GM12875 (cell line): ENCODE measurements around the gene AKAP1.
"Not testable (repeated sequence)": the region's sequence is repeated elsewhere in the genome, so short reads cannot be mapped to it uniquely, and the experiment has no call there.

Experiments
- H3K4me3 ChIP-seq: one replicate; pipeline ENCODE4 v1.5.1; 2011; ENCODE audit warnings: low read depth, low read length, control low read depth
- TF ChIP-seq, protein P1 (sequence below): IDR thresholded peaks from 2 replicates; pipeline ENCODE4 v1.5.1; 2011; ENCODE audit warnings: low read depth, mild to moderate bottlenecking, control low read depth, inconsistent platforms, low read length, moderate library complexity, borderline replicate concordance; ENCODE audit not compliant: insufficient read depth

Gene AKAP1

GRCh38 chr17:57096472-57097202, 11.6 kb downstream of the AKAP1 start:
- TF ChIP-seq, protein P1, sequence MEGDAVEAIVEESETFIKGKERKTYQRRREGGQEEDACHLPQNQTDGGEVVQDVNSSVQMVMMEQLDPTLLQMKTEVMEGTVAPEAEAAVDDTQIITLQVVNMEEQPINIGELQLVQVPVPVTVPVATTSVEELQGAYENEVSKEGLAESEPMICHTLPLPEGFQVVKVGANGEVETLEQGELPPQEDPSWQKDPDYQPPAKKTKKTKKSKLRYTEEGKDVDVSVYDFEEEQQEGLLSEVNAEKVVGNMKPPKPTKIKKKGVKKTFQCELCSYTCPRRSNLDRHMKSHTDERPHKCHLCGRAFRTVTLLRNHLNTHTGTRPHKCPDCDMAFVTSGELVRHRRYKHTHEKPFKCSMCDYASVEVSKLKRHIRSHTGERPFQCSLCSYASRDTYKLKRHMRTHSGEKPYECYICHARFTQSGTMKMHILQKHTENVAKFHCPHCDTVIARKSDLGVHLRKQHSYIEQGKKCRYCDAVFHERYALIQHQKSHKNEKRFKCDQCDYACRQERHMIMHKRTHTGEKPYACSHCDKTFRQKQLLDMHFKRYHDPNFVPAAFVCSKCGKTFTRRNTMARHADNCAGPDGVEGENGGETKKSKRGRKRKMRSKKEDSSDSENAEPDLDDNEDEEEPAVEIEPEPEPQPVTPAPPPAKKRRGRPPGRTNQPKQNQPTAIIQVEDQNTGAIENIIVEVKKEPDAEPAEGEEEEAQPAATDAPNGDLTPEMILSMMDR = no peak
- H3K4me3 ChIP-seq = no peak overlapping the region

DNA sequence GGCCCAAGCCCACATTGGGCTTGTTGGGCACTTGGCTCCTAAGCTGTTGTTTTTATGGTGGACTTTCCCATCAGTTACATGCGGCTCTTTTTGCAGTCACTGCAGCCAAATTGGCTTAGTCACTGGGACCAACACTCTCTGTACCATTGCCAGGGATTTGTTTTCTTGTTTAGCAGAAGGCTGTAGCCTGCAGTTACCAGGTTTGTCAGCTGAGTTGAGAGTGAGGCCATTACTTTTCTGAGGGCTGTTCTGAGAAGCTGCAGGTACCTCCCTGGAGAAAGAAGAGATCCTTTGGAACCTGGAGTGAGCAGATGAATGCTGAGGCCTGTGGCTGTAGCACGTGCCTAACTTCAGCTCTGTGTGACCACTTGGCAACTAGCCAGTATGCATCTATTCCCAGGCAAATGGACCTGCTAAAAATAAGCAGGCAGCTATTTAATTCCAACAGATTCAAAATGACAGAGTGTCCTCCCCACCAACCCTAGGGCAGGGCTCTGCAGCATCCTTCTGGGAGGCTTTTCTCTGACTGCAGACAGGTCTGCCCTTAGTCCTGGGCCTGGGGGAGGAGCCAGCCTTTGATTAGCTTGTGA, 12.9 kb downstream of the AKAP1 start:
- TF ChIP-seq, protein P1 = no peak
- no peak overlapping the region for H3K4me3 ChIP-seq

DNA sequence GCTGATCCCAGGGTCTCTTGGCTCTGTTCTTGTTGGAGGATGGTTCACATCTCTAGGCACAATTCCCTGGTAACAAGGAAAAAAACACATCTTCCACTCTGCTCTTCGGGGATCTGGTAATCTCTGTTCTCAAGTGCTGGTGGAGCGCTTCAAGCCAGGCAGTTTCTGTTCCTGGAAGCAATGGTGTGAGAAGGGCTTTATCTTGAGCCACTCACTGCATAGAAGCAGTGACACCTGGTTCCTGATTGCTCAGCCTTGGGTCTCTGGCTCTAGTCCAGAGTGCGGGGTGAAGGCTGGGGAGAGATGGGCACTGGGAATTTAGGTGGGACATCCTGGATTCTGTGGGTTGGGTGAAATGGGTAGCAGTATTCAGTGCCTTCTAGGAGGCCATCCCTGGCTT, 14.1 kb downstream of the AKAP1 start:
- TF ChIP-seq, protein P1 = no peak
- no peak overlapping the region for H3K4me3 ChIP-seq

DNA sequence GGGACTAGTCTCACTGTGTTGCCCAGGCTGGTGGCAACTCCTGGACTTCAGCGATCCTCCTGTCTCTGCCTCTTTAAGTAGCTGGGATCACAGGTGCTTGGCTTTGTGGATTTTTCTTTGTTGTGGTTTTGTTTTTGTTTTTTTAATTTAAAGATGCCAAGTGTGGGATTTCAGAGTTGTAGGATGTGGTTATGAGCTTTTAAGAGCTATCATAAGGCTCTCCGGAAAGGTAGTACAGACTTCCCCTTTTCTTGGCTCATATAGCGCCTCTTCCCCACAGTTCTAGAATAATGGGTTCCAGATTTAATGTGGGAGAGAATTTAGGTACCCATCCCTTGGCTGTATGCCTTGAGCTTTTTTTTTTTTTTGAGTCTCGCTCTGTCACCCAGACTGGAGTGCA, 17.1 kb downstream of the AKAP1 start:
- H3K4me3 ChIP-seq = no peak overlapping the region
- TF ChIP-seq, protein P1 = no peak

DNA sequence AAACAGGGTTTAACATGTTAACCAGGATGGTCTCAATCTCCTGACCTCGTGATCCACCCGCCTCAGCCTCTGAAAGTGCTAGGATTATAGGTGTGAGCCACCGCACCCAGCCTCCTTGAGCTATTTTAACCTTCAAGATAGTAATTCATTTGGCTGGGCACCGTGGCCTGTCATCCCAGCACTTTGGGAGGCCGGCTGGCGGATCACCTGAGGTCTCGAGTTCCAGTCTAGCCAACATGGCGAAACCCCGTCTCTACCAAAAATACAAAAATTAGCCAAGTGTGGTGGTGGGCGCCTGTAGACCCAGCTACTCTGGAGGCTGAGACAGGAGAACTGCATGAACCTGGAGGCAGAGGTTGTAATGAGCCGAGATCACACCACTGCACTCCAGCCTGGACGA, 17.6 kb downstream of the AKAP1 start:
- H3K4me3 ChIP-seq = not testable (repeated sequence)

GRCh38 chr17:57104461-57105175, 19.6 kb downstream of the AKAP1 start:
- TF ChIP-seq, protein P1 = no peak
- H3K4me3 ChIP-seq = no peak overlapping the region

DNA sequence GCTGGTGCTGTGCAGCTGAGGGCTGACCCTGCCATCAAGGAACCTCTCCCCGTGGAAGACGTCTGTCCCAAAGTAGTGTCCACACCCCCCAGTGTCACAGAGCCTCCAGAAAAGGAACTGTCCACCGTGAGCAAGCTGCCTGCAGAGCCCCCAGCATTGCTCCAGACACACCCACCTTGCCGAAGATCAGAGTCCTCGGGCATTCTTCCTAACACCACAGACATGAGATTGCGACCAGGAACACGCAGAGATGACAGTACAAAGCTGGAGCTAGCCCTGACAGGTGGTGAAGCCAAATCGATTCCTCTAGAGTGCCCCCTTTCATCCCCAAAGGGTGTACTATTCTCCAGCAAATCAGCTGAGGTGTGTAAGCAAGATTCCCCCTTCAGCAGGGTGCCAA, 20.5 kb downstream of the AKAP1 start:
- no peak overlapping the region for H3K4me3 ChIP-seq
- TF ChIP-seq, protein P1 = no peak
